C4-2B (cell line): ENCODE data around the gene JAK2.

ENCODE experiments used
- ZFX ChIP-seq: fragments of 450-650 bp; IDR thresholded peaks from 2 replicates; pipeline ENCODE4 v1.6.1; 2017
- TF ChIP-seq, protein P1 (sequence below): fragments of 450-650 bp; conservative IDR thresholded peaks from 2 replicates; pipeline ENCODE4 v1.5.1; 2017; ENCODE audit warnings: mild to moderate bottlenecking

DNA sequence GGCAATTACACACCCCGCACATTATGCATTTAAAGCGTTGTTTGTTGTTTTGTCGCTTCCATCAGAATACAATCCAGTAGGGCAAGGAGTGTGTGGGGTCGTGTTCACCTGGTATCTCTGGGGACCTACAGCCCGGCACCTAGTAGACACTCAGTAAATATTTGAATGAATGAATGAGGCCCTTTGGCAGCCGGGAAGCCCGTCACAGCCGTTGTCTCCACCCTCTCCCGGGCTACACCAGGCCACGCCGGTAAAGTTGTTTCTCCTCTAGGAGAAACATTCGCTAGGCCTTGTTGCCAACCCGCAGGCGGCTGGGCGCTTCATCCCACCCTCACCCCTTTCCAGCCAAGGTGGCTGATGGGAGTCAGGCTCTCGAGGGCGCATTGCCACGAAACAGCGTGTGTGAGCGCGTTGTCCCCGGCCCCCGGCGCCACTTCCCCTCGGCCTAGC is 876 bp upstream of the JAK2 start:
- TF ChIP-seq, protein P1, sequence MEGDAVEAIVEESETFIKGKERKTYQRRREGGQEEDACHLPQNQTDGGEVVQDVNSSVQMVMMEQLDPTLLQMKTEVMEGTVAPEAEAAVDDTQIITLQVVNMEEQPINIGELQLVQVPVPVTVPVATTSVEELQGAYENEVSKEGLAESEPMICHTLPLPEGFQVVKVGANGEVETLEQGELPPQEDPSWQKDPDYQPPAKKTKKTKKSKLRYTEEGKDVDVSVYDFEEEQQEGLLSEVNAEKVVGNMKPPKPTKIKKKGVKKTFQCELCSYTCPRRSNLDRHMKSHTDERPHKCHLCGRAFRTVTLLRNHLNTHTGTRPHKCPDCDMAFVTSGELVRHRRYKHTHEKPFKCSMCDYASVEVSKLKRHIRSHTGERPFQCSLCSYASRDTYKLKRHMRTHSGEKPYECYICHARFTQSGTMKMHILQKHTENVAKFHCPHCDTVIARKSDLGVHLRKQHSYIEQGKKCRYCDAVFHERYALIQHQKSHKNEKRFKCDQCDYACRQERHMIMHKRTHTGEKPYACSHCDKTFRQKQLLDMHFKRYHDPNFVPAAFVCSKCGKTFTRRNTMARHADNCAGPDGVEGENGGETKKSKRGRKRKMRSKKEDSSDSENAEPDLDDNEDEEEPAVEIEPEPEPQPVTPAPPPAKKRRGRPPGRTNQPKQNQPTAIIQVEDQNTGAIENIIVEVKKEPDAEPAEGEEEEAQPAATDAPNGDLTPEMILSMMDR, result no peak
- TF ChIP-seq ZFX, result no peak
